Sigmoid colon (tissue), 4 donors: ENCODE measurements around the gene MPZL1.

ENCODE experiments used
- CTCF ChIP-seq, 4 experiments: fragments of 450-650 bp in 3 of 4; fragments of 200-600 bp in 1 of 4; IDR thresholded peaks; one replicate each; pipeline ENCODE4 v1.5.1; 2016 to 2019; ENCODE audit warnings: antibody characterized with exemption in 4 of 4, mild to moderate bottlenecking in 3 of 4, moderate library complexity in 2 of 4
- EP300 ChIP-seq, 4 donors: sonication (generic); formaldehyde crosslinking; IDR thresholded peaks; one replicate each; pipeline ENCODE4 v1.6.1; 2017; ENCODE audit warnings: antibody characterized with exemption in 4 of 4
- POLR2A ChIP-seq, 2 donors: fragments of 450-650 bp; IDR thresholded peaks; one replicate each; pipeline ENCODE4 v1.6.1; 2016; ENCODE audit warnings: antibody characterized with exemption in 2 of 2, mild to moderate bottlenecking in 2 of 2, moderate library complexity in 2 of 2

DNA sequence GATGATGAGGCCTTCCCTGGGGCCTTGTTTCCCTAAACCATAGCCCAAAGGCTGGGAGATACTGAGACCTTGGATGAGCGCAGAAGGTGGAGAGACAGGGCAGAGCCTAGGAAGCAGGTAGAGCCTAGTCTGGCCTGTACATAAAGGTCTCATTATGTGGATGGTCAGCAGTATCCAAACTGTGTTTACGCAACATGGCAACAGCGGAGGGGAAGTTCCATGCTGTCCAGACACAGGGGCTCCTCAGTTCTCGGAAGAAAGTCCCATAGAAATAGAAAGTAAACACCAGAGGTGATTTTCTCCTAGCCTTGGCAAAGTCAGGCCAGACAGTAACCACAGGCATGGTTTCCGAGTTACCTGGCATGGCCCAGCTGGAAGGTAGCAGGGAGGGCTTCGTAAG is 42.1 kb upstream of the MPZL1 start:
- no peak for TF ChIP-seq CTCF (IDR thresholded peaks at IDR 0.05)
- no peak for TF ChIP-seq EP300 (IDR thresholded peaks at IDR 0.05)
- no peak for TF ChIP-seq POLR2A (IDR thresholded peaks at IDR 0.05)
